Effector CD8-positive, alpha-beta T cell (primary cell): Measurements from ENCODE around the gene GPC1.

Experiments
- DNase-seq: peaks from one replicate; lab custom pipeline; 2025; lab: John Stamatoyannopoulos, UW

GPC1 gene

DNA sequence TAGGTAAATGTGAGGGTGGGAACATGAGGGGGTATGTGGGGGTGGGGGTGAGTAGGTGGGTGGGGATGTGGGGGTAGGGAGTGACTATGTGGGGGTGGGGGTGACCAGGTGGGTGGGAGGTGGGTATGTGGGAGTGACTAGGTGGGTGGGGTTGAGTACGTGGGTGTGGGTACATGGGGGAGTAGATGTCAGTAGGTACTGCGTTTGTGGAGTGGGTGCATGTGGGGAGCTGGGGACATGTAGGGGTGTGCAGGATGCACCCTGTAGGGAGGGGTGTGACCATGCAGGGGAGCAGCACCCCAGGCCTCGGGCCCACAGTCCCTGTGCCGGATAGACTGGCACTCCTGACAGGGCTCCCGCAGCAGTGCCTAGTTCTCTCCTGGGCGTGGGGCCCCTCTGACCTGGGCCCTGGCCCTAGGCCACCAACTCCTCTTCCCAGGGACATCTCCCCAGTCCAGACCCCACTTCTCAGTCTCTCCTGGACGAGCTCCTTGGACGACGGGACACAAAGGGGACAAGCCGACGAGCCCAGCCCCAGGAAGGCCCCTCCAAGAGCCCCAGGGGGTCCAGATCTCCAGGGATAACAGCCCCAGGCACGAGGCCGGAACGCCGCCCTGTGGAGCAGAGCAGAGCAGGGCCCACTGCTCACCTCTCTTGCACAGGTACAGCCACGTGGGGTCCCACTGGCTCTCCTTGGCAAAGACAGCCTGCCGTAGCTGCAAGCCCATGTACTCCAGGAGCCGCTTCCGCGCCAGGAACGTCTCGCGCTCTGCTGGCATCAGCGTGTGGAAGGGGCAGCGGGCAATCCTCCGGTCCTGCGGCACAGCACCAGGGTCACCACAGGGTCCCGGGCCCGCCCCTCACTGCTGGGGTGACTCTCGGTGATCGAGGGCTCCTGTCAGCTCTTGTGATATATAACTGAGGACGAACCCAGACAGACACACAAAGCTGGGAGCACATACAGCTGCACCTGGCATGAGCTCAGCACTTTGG, 64.1 kb downstream of the GPC1 start:
- DNase-seq = no peak

GRCh38 chr2:240500561-240501423, 65.3 kb downstream of the GPC1 start:
- DNase-seq = no peak

GRCh38 chr2:240501531-240501991, 66.1 kb downstream of the GPC1 start:
- DNase-seq = no peak

DNA sequence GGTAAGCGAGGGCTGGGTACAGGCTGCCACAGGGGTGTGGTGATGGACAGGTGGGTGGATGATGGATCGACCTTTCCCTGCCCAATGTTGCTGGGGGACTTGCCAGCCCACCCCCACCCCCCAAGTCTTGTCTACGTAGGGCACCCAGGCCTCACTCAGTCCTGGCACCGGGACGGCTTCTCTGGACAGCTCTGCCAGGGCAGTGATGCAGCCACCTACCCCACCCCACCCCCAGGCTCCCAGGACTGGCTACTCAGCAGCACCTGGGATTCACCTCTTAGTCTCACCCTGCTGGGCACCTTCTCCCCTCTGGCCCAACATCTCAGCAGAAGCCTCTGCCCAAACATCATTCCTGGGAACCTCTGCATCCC, 66.6 kb downstream of the GPC1 start:
- DNase-seq = no peak

GRCh38 chr2:240502430-240503121, 67.1 kb downstream of the GPC1 start:
- no peak for DNase-seq

DNA sequence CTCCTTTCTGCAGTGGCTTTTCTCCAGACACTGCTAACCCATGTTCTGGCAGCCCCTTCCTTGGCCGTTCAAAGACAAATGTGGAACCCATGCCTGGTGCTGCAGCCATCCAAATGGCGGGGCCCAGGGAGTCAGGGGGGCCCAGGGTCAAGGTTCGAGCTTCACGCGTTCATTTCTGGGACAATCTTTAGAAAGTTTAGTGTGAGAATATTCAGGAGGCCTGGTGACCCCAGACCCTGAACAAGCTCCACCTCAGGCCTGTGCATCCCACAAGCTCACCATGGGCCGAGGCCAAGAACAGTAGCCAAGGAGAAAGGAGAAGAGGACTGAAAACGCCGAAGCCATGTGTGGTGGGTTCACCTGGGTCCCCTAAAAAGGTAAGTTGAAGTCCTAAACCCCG, 67.9 kb downstream of the GPC1 start:
- DNase-seq = no peak

DNA sequence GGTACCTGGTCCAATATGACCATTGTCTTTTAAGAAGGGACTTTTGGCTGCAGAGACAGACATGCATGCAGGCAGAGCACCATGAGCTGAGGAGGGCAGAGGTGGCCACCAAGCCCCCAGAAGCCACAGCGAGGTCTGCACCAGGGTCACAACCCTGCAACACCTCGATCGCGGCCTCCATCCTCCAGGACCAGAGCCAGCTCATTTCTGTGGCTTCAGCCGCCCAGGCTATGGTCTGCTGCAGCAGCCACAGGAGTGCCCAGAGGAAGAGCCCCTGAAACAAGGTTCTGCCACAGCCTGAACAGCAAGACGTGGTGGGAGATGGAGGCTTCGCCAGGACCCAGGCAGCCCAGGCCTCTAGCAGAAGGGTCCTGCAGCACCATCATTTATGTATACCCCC, 68.4 kb downstream of the GPC1 start:
- DNase-seq = no peak

- no peak for DNase-seq
Observed at GRCh38 chr2:240505910-240506309, 70.4 kb downstream of the GPC1 start.

- no peak for DNase-seq
Observed at GRCh38 chr2:240506406-240507059, 71.1 kb downstream of the GPC1 start.

DNA sequence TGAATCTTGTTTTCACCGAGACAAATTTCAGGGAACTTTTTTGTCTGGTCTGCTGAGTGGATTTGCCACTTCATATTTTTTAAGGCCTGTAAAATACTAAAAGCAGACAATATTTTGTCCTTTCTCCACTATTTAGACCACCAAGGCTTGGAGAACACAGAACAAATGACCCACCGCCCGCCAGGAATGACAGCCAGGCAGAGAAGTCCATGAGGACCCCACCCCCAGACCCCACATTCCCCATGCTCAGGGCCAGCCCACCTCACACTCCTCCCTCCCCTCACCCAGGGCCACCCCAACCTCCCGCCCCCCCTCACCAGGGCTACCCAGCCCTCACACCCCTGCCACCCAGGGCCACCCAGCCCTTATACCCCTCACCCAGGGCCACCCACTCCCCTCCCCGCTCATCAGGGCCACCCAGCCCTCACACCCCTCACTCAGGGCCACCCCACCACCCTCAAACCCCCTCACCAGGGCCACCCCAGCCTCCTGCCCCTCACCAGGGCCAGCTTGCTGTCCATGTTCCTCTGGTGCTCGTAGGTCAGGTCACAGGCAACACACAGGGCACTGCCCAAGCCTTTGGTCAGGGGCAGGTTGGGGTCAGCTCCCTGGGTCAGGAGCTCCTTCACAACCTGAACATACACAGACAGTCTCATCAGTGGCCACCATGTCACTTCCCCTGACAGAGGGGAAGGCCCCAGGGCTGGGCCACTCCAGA, 71.8 kb downstream of the GPC1 start:
- no peak for DNase-seq

- DNase-seq = no peak
Observed at GRCh38 chr2:240507778-240508251, 72.4 kb downstream of the GPC1 start.

DNA sequence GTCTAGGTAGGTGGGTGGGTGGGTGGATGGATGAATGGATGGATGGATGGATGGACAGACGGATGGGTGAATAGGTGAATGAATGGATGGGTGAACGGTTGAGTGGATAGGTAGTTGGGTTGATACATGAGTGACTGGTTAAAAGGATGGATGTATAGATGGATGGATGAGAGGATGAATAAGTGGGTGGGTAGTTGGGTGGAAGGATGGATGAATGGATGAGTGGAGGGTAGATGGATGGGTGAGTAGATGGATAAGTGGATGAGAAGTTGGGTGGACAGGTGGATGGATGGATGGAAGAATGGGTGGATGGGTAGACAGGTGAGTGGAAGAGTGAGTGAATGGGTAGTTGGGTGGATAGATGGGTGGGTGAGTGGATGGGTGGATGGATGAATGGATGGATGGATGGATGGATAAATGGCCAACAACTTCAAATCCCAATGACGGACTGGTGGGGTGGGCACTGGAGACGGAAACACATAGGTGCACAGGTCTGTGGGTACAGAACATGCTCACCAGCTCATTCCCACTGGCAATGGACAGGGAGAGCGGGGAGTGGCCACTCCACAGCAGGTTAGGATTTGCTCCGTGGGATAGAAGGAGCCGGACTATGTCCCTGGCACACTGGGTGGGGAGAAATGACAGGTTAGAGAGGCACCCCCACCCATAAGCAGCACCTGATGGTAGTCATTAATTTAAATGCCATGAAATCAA, 73.5 kb downstream of the GPC1 start:
- no peak for DNase-seq

DNA sequence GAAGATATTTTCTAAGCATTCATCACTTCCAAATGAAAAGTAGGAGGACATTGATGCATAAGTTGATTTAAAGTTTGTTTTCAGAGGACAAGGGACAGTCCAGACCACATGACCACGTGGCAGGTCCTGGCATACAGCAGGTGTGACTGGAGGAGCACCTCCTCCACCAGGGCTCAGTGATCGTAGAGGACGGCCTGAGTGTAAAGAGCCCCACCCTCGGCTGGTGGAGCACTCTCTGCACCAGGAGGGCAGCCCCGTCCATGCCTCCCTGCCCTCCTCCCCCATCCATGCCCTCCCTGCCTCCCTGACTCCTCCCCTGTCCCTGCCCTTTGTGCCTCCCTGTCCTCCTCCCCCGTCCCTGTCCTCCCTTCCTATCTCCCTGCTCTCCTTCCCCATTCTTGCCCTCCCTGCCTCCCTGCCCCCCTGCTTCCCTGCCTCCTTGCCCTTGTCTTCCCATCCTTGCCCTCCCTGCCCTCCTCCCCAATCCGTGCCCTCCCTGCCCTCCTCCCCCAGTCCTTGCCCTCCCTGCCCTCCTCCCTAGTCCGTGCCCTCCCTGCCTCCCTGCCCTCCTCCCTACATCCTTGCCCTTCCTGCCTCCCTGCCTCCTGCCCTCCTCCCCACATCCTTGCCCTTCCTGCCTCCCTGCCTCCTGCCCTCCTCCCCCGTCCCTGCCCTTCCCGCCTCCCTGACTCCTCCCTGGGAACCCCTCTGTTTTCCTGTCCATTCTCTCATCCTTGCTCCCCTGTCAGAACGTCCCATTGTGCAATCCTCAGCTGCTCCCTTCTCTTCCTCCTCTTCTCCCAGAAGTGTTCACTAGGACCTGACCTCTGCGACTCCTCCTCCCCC, 74.4 kb downstream of the GPC1 start:
- DNase-seq = no peak

DNA sequence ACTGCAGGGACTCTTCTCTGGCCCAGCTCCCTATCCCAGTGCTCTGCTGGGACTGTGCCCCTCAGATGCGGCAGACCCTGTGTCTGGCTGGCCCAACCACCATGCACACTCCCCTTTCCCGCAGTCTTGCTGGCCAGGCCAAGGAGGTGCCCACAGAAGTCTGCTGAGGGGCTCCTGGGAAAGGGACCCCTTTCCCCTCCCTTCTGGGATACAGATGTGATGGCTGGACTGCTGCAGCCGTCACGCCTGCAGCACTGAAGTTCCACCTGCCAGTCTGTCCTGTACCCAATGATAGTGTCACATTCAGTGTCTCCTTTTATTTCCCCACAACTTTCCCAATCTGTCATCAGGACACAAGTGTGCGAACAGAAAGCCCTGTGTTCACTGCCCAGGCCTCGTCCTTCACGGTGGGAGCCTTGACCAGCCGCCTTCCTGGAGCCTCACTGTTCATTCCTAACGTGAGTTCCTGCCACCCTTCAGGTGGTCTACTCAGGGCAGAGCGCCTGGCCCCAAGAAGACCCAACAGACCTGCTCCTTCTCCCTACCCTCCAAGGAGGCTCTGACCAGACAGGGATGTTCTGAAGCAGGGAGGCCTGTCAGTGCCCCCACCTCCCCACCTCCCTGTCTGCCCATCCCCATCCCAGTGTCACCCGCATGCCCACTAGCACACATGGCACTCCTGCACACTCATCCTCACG, 75.2 kb downstream of the GPC1 start:
- DNase-seq = no peak

DNA sequence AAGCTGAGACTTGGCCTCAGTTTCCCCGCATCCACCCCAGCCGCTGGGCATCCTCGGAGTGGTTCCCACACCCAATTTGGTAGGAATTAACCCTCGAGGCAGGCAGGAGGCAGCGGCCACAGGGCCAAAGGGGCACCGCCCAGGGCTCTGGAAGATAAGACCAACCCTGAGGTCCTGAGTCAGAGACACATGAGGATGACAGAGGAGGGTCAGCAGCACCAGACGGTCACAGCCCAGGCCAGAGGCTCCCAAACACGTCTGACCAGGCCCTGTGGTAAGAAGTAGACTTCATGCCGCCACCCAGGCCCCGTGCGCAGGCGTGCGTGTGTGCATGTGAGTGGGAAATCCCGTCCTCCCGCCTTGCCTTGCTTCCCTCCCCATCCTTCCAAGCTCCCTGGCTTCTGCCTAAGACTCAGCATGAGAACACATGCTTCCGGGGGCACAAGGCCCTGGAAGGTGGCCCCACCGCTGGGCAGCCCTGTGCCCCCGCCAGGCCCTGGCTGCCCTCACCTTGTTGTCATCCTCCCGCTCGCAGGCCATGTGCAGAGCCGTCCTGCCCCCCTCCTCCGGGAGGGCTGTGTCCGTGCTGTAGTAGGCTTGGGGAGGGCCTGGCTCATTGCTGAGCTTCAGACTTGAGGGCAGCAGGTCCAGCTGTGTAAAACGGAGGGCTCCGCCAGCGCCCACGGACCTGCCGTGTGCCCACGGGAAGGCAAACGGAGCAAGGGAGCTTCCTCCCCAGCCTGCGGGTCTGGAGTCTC, 76.1 kb downstream of the GPC1 start:
- no peak for DNase-seq

DNA sequence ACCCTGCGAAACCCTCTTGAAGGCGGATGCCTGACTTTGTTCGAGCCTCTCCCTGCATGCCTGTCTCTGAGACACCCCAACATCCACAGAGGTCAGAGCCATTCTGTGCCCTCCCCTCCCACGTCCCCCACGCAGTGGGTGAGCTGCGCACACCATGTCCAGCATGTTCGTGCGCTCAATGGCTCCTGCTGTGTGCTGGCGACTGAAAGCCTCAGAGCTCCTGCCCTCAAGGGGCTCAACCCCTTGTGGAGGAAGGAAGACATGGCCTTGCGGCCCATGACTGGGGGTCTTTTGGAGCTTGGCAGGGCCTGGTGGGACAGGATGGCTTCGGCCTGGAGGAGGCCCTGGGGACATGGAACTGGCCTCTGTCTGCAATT, 76.6 kb downstream of the GPC1 start:
- DNase-seq = no peak

GRCh38 chr2:240512666-240513535, 77.4 kb downstream of the GPC1 start:
- no peak for DNase-seq
